ENCODE data around the gene BCAP29. TPM values are rescaled to one million over a fixed set of nuclear protein-coding genes. Genes with fewer than 3 reads are reported as not detected.

BCAP29 gene
- total RNA-seq, 4 donors from 2014 or later: 53.3 to 81.7 (median 75.9) TPM

GRCh38 chr7:107544848-107545591 is 35.0 kb upstream of the BCAP29 start:
- intact Hi-C loops (cut with DNase I; ENCODE audit: low total_unique reads): no loop called here
- TF ChIP-seq POLR2A (IDR thresholded peaks at IDR 0.05) (no peak), CTCF (IDR thresholded peaks at IDR 0.05) (no peak)
- H3K4me3 ChIP-seq (ENCODE audit: low read depth, poor library complexity, severe bottlenecking): no peak overlapping the region
- WGBS, 2 donors: 94 to 99% methylated on average over 4 of the region's 4 CpGs
- DNase-seq (ENCODE audit: low spot score in 2 of 2): no peak

- WGBS, 2 donors: 100% methylated on average over 1 of the region's 1 CpG
- TF ChIP-seq POLR2A (IDR thresholded peaks at IDR 0.05): no peak
- intact Hi-C loops (cut with DNase I; ENCODE audit: low total_unique reads): no loop called here
- DNase-seq (ENCODE audit: low spot score in 2 of 2): no peak
- H3K4me3 ChIP-seq (ENCODE audit: low read depth, poor library complexity, severe bottlenecking): no peak overlapping the region
Observed at GRCh38 chr7:107551936-107552335, 28.1 kb upstream of the BCAP29 start.

- 94 to 98% methylated on average over 3 of the region's 3 CpGs for WGBS, 2 donors
- no peak overlapping the region for H3K4me3 ChIP-seq (ENCODE audit: low read depth, poor library complexity, severe bottlenecking)
- TF ChIP-seq POLR2A (IDR thresholded peaks at IDR 0.05) (no peak), CTCF (IDR thresholded peaks at IDR 0.05) (no peak)
- intact Hi-C loops (cut with DNase I; ENCODE audit: low total_unique reads): no loop called here
- DNase-seq (ENCODE audit: low spot score in 2 of 2): no peak
Observed at GRCh38 chr7:107555893-107556292, 24.2 kb upstream of the BCAP29 start.

GRCh38 chr7:107559864-107560263 is 20.2 kb upstream of the BCAP29 start:
- WGBS, 2 donors: 53 to 60% methylated on average over 2 of the region's 2 CpGs
- TF ChIP-seq CTCF (IDR thresholded peaks at IDR 0.05) (no peak), POLR2A (IDR thresholded peaks at IDR 0.05) (no peak)
- intact Hi-C loops (cut with DNase I; ENCODE audit: low total_unique reads): no loop called here
- no peak overlapping the region for H3K4me3 ChIP-seq (ENCODE audit: low read depth, poor library complexity, severe bottlenecking)
- DNase-seq (ENCODE audit: low spot score in 2 of 2): no peak

GRCh38 chr7:107560898-107561516 is 19.0 kb upstream of the BCAP29 start:
- TF ChIP-seq CTCF (IDR thresholded peaks at IDR 0.05) (no peak), POLR2A (IDR thresholded peaks at IDR 0.05) (no peak)
- no peak for DNase-seq (ENCODE audit: low spot score in 2 of 2)
- intact Hi-C loops (cut with DNase I; ENCODE audit: low total_unique reads): no loop called here
- 62 to 63% methylated on average over 6 of the region's 6 CpGs for WGBS, 2 donors
- H3K4me3 ChIP-seq (ENCODE audit: low read depth, poor library complexity, severe bottlenecking): no peak overlapping the region

- 2 to 3% methylated on average over 19 to 20 of the region's 21 CpGs for WGBS, 2 donors
- TF ChIP-seq POLR2A (IDR thresholded peaks at IDR 0.05) (no peak), CTCF (IDR thresholded peaks at IDR 0.05) (no peak)
- intact Hi-C loops (cut with DNase I; ENCODE audit: low total_unique reads): no loop called here
- peak in 1 of 2 donors; percentile 27 for DNase-seq (ENCODE audit: low spot score in 2 of 2)
- peak overlapping the region; percentile 99 for H3K4me3 ChIP-seq (ENCODE audit: low read depth, poor library complexity, severe bottlenecking)
Observed at GRCh38 chr7:107563081-107563774, 16.8 kb upstream of the BCAP29 start.
